ENCODE results near the gene AHI1.
"Not testable (repeated sequence)": the region's sequence is repeated elsewhere in the genome, so short reads cannot be mapped to it uniquely, and the experiment has no call there.

- TF ChIP-seq POLR2A (IDR thresholded peaks at IDR 0.05; ENCODE audit: extremely low read depth, insufficient read length); MYC (IDR thresholded peaks at IDR 0.05; ENCODE audit: low read depth, low read length): not testable (repeated sequence)
Measured at GRCh38 chr6:135339920-135340319, 157.6 kb downstream of the AHI1 start.
